ENCODE results near the gene RNF180. TPM values are rescaled to one million over a fixed set of nuclear protein-coding genes. Genes with fewer than 3 reads are reported as not detected.

RNF180 gene
- total and polyA plus RNA-seq, 4 donors: 1.1 to 13.7 (median 2.7) TPM

DNA sequence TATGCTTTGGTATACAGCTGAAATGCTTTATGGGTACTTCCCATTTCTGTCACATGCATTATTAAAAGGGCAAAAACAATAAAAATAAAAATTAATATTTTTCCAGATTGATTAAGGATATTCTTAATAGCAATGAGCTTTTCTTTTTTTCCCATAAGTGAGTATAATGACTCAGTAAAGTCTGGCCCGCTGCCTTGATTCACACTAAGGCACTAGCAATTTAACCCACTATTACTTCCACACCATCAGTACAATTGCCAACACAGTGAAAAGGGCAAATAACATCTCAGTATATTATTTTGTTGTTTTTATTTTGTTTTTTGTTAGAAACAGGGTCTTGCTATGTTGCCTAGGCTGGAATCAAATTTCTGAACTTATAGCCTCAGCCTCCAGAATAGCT, 150.1 kb downstream of the RNF180 start:
- Histone ChIP-seq H3K4me3 (ENCODE audit: low read depth in 1 of 3, low read length in 3 of 3) (no peak overlapping the region), H3K36me3 (ENCODE audit: control insufficient read depth in 4 of 4, insufficient read depth in 3 of 4, low read depth in 1 of 4, low read length in 3 of 4) (no peaks in the 10 kb centered on the region), H3K4me1 (ENCODE audit: control insufficient read depth in 4 of 4, insufficient read depth in 4 of 4, low read length in 3 of 4) (no peaks in the 10 kb centered on the region), H3K9me3 (ENCODE audit: control insufficient read depth in 4 of 4, low read length in 3 of 4) (no peaks in the 10 kb centered on the region), H3K27ac (ENCODE audit: low read depth in 1 of 2, low read length in 2 of 2) (no peak overlapping the region), H3K9ac (ENCODE audit: low read depth in 1 of 2, low read length in 2 of 2) (no peak overlapping the region), H3K27me3 (ENCODE audit: control insufficient read depth in 4 of 4, insufficient read depth in 4 of 4, low read length in 3 of 4) (no peaks in the 10 kb centered on the region)
- WGBS: 97% methylated on average over 1 of the region's 1 CpG
- TF ChIP-seq, protein P1, sequence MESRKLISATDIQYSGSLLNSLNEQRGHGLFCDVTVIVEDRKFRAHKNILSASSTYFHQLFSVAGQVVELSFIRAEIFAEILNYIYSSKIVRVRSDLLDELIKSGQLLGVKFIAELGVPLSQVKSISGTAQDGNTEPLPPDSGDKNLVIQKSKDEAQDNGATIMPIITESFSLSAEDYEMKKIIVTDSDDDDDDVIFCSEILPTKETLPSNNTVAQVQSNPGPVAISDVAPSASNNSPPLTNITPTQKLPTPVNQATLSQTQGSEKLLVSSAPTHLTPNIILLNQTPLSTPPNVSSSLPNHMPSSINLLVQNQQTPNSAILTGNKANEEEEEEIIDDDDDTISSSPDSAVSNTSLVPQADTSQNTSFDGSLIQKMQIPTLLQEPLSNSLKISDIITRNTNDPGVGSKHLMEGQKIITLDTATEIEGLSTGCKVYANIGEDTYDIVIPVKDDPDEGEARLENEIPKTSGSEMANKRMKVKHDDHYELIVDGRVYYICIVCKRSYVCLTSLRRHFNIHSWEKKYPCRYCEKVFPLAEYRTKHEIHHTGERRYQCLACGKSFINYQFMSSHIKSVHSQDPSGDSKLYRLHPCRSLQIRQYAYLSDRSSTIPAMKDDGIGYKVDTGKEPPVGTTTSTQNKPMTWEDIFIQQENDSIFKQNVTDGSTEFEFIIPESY (IDR thresholded peaks at IDR 0.05): no peak
- TF ChIP-seq EGR1 (IDR thresholded peaks at IDR 0.05; ENCODE audit: low read depth in 2 of 2): no peak
- DNase-seq (ENCODE audit: low spot score): no peak

DNA sequence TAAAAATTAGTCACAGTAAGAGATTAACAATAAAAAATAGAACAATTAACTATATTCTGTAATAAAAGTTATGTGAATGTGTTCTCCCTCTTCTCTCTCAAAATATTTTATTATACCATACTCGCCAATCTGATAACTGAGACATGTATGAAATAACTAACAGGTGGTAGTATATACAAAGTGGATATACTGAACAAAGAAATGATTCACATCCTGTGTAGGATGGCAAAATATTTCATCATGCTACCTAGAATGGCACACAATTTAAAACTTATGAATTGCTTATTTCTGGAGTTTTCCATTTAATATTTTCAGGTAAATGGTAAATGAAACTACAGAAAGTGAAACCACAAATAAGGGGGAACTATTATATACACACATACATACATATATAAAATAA, 152.5 kb downstream of the RNF180 start:
- no peaks in the 10 kb centered on the region for H3K4me1 ChIP-seq (ENCODE audit: control insufficient read depth in 4 of 4, insufficient read depth in 4 of 4, low read length in 3 of 4)
- H3K27me3 ChIP-seq (ENCODE audit: control insufficient read depth in 4 of 4, insufficient read depth in 4 of 4, low read length in 3 of 4): no peaks in the 10 kb centered on the region
- H3K4me3 ChIP-seq (ENCODE audit: low read depth in 1 of 3, low read length in 3 of 3): no peak overlapping the region
- no peaks in the 10 kb centered on the region for H3K36me3 ChIP-seq (ENCODE audit: control insufficient read depth in 4 of 4, insufficient read depth in 3 of 4, low read depth in 1 of 4, low read length in 3 of 4)
- DNase-seq (ENCODE audit: low spot score): no peak
- H3K27ac ChIP-seq (ENCODE audit: low read depth in 1 of 2, low read length in 2 of 2): no peak overlapping the region
- no peak overlapping the region for H3K9ac ChIP-seq (ENCODE audit: low read depth in 1 of 2, low read length in 2 of 2)
- no peaks in the 10 kb centered on the region for H3K9me3 ChIP-seq (ENCODE audit: control insufficient read depth in 4 of 4, low read length in 3 of 4)
- WGBS: 97% methylated on average over 1 of the region's 1 CpG
- TF ChIP-seq EGR1 (IDR thresholded peaks at IDR 0.05; ENCODE audit: low read depth in 2 of 2) (no peak), FOXA1 (IDR thresholded peaks at IDR 0.05) (no peak), RXRA (IDR thresholded peaks at IDR 0.05) (no peak)

DNA sequence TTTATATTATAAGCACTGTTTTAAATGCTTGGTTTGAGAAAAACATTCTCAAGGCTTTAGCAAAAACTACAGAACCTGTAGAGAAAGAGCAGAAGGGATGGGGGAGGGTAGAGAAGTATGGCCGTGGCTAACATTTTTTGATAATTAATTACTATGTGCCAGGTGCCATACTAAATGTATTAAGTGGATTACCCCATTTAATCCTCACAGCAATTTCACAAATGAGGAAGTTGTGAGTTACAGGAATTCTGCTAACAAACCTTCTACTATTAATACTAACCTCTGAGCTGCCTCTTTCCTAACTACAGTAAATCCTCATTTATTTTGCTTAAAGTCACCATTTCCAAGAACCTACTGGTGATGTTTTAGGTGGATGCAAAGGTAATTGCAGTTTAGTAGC, 157.9 kb downstream of the RNF180 start:
- Histone ChIP-seq H3K9me3 (ENCODE audit: control insufficient read depth in 4 of 4, low read length in 3 of 4) (peaks cover 0 to 4% (median 0%) of the 10 kb centered on the region in 4 donors), H3K36me3 (ENCODE audit: control insufficient read depth in 4 of 4, insufficient read depth in 3 of 4, low read depth in 1 of 4, low read length in 3 of 4) (peaks cover 0 to 2% (median 0%) of the 10 kb centered on the region in 4 donors), H3K4me3 (ENCODE audit: low read depth in 1 of 3, low read length in 3 of 3) (no peak overlapping the region), H3K4me1 (ENCODE audit: control insufficient read depth in 4 of 4, insufficient read depth in 4 of 4, low read length in 3 of 4) (no peaks in the 10 kb centered on the region), H3K27me3 (ENCODE audit: control insufficient read depth in 4 of 4, insufficient read depth in 4 of 4, low read length in 3 of 4) (no peaks in the 10 kb centered on the region), H3K9ac (ENCODE audit: low read depth in 1 of 2, low read length in 2 of 2) (no peak overlapping the region), H3K27ac (ENCODE audit: low read depth in 1 of 2, low read length in 2 of 2) (no peak overlapping the region)
- TF ChIP-seq, protein P2, sequence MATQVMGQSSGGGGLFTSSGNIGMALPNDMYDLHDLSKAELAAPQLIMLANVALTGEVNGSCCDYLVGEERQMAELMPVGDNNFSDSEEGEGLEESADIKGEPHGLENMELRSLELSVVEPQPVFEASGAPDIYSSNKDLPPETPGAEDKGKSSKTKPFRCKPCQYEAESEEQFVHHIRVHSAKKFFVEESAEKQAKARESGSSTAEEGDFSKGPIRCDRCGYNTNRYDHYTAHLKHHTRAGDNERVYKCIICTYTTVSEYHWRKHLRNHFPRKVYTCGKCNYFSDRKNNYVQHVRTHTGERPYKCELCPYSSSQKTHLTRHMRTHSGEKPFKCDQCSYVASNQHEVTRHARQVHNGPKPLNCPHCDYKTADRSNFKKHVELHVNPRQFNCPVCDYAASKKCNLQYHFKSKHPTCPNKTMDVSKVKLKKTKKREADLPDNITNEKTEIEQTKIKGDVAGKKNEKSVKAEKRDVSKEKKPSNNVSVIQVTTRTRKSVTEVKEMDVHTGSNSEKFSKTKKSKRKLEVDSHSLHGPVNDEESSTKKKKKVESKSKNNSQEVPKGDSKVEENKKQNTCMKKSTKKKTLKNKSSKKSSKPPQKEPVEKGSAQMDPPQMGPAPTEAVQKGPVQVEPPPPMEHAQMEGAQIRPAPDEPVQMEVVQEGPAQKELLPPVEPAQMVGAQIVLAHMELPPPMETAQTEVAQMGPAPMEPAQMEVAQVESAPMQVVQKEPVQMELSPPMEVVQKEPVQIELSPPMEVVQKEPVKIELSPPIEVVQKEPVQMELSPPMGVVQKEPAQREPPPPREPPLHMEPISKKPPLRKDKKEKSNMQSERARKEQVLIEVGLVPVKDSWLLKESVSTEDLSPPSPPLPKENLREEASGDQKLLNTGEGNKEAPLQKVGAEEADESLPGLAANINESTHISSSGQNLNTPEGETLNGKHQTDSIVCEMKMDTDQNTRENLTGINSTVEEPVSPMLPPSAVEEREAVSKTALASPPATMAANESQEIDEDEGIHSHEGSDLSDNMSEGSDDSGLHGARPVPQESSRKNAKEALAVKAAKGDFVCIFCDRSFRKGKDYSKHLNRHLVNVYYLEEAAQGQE (IDR thresholded peaks at IDR 0.05): no peak
- TF ChIP-seq, protein P3, sequence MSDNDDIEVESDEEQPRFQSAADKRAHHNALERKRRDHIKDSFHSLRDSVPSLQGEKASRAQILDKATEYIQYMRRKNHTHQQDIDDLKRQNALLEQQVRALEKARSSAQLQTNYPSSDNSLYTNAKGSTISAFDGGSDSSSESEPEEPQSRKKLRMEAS (IDR thresholded peaks at IDR 0.05): no peak
- TF ChIP-seq YY1 (IDR thresholded peaks at IDR 0.05) (no peak), JUND (IDR thresholded peaks at IDR 0.05) (no peak), EGR1 (IDR thresholded peaks at IDR 0.05; ENCODE audit: low read depth in 2 of 2) (no peak)
- WGBS: 97% methylated on average over 1 of the region's 1 CpG
- no peak for DNase-seq (ENCODE audit: low spot score)

Data from liver (tissue), 9 donors.